Measurements from ENCODE around the gene KTN1. TPM values are rescaled to one million over a fixed set of nuclear protein-coding genes. Genes with fewer than 3 reads are reported as not detected.

KTN1 gene
- polyA plus RNA-seq, 3 donors = 4.6 to 31.4 (median 17.9) TPM

- no peak overlapping the region for H3K27ac Mint-ChIP-seq
- H3K4me1 Mint-ChIP-seq = no peaks in the 10 kb centered on the region
- no peak overlapping the region for H3K9ac ChIP-seq (ENCODE audit: insufficient read depth, low read length, poor library complexity, severe bottlenecking)
- intact Hi-C loops (cut with micrococcal nuclease) = no loop called here
- H3K27ac ChIP-seq (ENCODE audit: low read depth in 1 of 2, low read length in 2 of 2) = no peak overlapping the region
- H3K27me3 Mint-ChIP-seq (ENCODE audit: low read depth in 3 of 3) = no peaks in the 10 kb centered on the region
- H3K4me3 Mint-ChIP-seq = no peak overlapping the region
- no peaks in the 10 kb centered on the region for H3K27me3 ChIP-seq (ENCODE audit: control insufficient read depth in 2 of 2, insufficient read depth in 2 of 2, low read length in 2 of 2)
- WGBS (ENCODE audit: insufficient coverage) = no CpG with 5 or more reads among the region's 1 CpG
- no peaks in the 10 kb centered on the region for H3K9me3 Mint-ChIP-seq
- H2AFZ ChIP-seq (ENCODE audit: insufficient read depth, low read depth, low read length, poor library complexity, severe bottlenecking) = no peak overlapping the region
- no peaks in the 10 kb centered on the region for H3K4me1 ChIP-seq (ENCODE audit: control insufficient read depth in 1 of 2, insufficient read depth in 2 of 2, low read length in 2 of 2)
- no peak overlapping the region for H3K4me3 ChIP-seq (replicated peaks in 1 of 3; ENCODE audit: low read depth in 2 of 3, low read length in 3 of 3)
- no peaks in the 10 kb centered on the region for H4K20me1 ChIP-seq (ENCODE audit: insufficient read depth, low read length)
- H3K36me3 Mint-ChIP-seq = peaks cover 80 to 83% of the 10 kb centered on the region in 2 donors
- H3K79me2 ChIP-seq (ENCODE audit: insufficient read depth, low read length) = no peaks in the 10 kb centered on the region
- H3K9me3 ChIP-seq (replicated peaks in 1 of 2; ENCODE audit: control insufficient read depth in 1 of 2, insufficient read depth in 1 of 2, low read length in 2 of 2) = no peaks in the 10 kb centered on the region
- TF ChIP-seq CTCF (IDR thresholded peaks at IDR 0.05) = no peak
- H3K4me2 ChIP-seq (replicated peaks; ENCODE audit: extremely low read depth, low read length, poor library complexity, severe bottlenecking) = no peak overlapping the region
- DNase-seq = no peak
- H3K36me3 ChIP-seq (replicated peaks in 1 of 2; ENCODE audit: control insufficient read depth in 1 of 2, insufficient read depth in 2 of 2, low read length in 2 of 2) = peaks cover 78 to 100% of the 10 kb centered on the region in 2 donors
These were observed 58.7 kb downstream of the KTN1 start for GRCh38 chr14:55638665-55639064.

- Histone ChIP-seq H3K4me3 (replicated peaks in 1 of 3; ENCODE audit: low read depth in 2 of 3, low read length in 3 of 3) (no peak overlapping the region), H3K9me3 (replicated peaks in 1 of 2; ENCODE audit: control insufficient read depth in 1 of 2, insufficient read depth in 1 of 2, low read length in 2 of 2) (no peaks in the 10 kb centered on the region), H3K27ac (ENCODE audit: low read depth in 1 of 2, low read length in 2 of 2) (no peak overlapping the region), H3K27me3 (ENCODE audit: control insufficient read depth in 2 of 2, insufficient read depth in 2 of 2, low read length in 2 of 2) (no peaks in the 10 kb centered on the region), H3K79me2 (ENCODE audit: insufficient read depth, low read length) (no peaks in the 10 kb centered on the region), H2AFZ (ENCODE audit: insufficient read depth, low read depth, low read length, poor library complexity, severe bottlenecking) (no peak overlapping the region), H3K9ac (ENCODE audit: insufficient read depth, low read length, poor library complexity, severe bottlenecking) (no peak overlapping the region), H3K4me1 (ENCODE audit: control insufficient read depth in 1 of 2, insufficient read depth in 2 of 2, low read length in 2 of 2) (peaks cover 0 to 5% of the 10 kb centered on the region in 2 donors), H3K4me2 (replicated peaks; ENCODE audit: extremely low read depth, low read length, poor library complexity, severe bottlenecking) (no peak overlapping the region), H3K36me3 (replicated peaks in 1 of 2; ENCODE audit: control insufficient read depth in 1 of 2, insufficient read depth in 2 of 2, low read length in 2 of 2) (peaks cover 61 to 87% of the 10 kb centered on the region in 2 donors), H4K20me1 (ENCODE audit: insufficient read depth, low read length) (no peaks in the 10 kb centered on the region)
- DNase-seq = no peak
- peaks cover 0 to 2% (median 0%) of the 10 kb centered on the region in 7 donors for H3K9me3 Mint-ChIP-seq
- H3K36me3 Mint-ChIP-seq = peaks cover 76 to 88% of the 10 kb centered on the region in 2 donors
- H3K4me1 Mint-ChIP-seq = peaks cover 11% of the 10 kb centered on the region
- H3K27ac Mint-ChIP-seq = no peak overlapping the region
- no peaks in the 10 kb centered on the region for H3K27me3 Mint-ChIP-seq (ENCODE audit: low read depth in 3 of 3)
- no peak overlapping the region for H3K4me3 Mint-ChIP-seq
- intact Hi-C loops (cut with micrococcal nuclease) = no loop called here
- no peak for TF ChIP-seq CTCF (IDR thresholded peaks at IDR 0.05)
These were observed 61.3 kb downstream of the KTN1 start for GRCh38 chr14:55641290-55641689.

All from CD14-positive monocyte (primary cell).